Fibroblast of skin of right quadriceps (primary cell): ENCODE data around the gene CFAP97D1.

Experiments
- DNase-seq: peaks from one replicate; pipeline ENCODE4 v3.0.0-alpha.2; 2013

The CFAP97D1 gene

DNA sequence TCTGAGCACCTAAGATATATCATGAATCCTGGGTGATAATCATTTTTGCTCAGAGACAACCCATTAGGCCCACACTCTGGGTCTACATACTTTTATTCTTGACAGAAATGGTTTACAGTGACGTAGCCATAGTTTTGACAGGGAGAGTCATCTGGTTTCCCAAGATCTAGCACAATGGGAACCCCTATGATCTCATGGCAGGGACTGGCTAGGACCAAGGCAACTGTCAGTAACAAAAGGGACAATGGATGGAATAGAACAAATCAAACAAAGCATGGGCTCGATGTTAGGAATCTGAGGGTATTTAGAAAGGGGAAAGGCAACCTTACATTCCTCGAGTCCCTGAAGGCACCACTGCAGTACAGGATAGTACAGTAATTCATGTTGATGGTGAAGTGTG, 20.5 kb downstream of the CFAP97D1 start:
- no peak for DNase-seq

GRCh38 chr17:43801844-43802243, 21.6 kb downstream of the CFAP97D1 start:
- no peak for DNase-seq

- no peak for DNase-seq
Observed at GRCh38 chr17:43803758-43804157, 23.5 kb downstream of the CFAP97D1 start.

- no peak for DNase-seq
Observed at GRCh38 chr17:43805117-43805516, 24.9 kb downstream of the CFAP97D1 start.

- no peak for DNase-seq
Observed at GRCh38 chr17:43808076-43808475, 27.8 kb downstream of the CFAP97D1 start.

- no peak for DNase-seq
Observed at GRCh38 chr17:43809121-43809520, 28.9 kb downstream of the CFAP97D1 start.

- DNase-seq = no peak
Observed at GRCh38 chr17:43810226-43810715, 30.0 kb downstream of the CFAP97D1 start.

DNA sequence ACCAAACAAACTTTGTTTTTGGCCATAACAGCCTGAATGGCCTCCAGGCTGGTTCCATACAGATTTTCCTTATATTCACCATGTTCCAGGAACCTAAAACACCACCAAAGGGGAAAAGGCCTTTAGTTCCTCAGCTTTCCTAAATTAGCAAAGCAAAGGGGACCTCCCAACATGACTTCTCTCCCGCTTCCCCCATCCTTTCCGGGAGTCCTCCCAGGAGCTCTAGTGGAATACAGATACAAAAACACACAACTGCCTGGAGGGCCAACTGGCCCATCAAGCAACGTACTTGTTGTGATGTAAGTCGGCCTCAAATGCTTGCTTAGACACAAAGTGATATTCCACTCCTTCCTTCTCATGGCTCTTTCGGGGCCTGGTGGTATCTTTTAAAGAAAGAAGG, 30.6 kb downstream of the CFAP97D1 start:
- DNase-seq = no peak

DNA sequence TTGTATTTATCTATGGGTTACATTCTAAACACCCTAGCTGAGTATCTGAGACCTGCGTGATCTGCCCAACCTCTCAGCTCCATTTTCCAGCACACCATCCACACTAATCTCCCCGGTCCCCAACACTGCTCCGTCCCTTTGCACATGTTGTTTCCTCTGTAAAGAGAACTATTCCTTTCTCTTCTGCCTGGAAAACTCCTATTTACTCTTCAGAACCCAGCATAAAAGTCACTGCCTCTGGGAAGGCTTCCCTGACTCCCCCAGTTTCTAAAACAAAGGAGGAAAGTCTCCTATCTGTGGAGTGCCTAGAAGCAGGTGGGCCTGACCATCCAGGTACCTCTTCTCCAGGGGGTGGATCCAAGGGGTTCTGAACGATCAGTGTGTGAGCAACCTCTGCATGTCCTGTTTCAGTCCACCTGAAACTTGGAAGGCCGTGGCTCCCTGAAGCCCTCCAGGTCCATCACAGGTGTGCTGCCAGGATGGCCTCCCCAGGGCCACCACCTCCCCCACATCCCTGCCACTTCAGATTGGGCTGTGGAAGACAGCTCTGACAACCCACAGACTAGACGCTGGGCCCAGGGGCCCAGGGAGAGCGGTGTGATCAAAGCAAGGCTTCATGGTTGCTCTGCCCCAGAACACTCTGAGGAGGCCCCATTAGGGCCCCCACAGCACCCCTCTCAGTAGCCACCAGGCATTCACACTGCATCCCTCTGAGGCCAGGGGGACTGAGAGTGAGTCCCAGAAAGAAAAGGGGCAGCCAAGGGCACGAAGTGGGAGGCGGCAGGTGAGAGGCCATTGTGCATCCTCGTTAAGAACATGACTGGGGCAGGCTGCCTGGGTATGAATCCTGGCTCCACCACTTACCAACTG, 32.4 kb downstream of the CFAP97D1 start:
- no peak for DNase-seq

DNA sequence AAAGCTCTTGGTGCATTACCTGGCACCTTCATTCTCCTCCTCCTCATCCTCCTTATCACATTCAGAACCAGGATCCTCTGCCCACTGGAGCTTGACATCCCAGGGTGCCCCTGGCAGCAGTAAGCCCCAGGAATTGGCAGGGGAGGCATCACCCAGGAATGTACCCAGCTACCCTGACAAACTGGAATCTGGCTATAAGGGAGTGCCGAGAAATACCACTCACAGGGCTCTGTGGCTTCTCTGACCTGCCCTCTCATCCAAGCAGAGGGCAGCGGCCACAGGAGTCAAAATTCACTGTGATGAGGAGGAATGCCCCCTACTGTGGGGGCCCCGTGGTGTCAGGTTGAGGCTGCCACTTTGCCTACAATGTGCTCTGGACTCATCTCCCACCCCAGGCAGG, 33.2 kb downstream of the CFAP97D1 start:
- DNase-seq = no peak

DNA sequence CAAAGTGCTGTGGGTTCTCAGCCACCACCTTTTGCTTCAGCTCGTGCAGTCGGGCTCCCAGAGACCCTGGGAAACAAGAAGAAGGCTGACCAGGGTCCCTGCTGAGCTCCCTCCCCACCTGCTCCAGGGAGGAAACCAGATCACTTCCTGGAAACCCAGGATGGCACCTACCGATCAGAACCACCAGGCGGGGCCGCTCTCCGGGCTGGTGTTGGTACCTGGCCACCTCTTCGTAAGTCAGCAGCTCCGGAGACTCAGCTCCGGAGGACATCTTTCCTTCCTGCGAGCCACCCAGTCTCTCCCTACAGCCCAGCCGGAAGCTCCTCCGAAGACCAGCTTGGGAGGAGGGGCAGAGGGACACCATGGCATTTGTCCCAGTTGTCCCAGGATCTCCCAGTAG, 33.8 kb downstream of the CFAP97D1 start:
- DNase-seq = no peak

- peak; percentile 73 for DNase-seq
Observed at GRCh38 chr17:43814714-43815113, 34.5 kb downstream of the CFAP97D1 start.

- DNase-seq = no peak
Observed at GRCh38 chr17:43816336-43817320, 36.4 kb downstream of the CFAP97D1 start.

DNA sequence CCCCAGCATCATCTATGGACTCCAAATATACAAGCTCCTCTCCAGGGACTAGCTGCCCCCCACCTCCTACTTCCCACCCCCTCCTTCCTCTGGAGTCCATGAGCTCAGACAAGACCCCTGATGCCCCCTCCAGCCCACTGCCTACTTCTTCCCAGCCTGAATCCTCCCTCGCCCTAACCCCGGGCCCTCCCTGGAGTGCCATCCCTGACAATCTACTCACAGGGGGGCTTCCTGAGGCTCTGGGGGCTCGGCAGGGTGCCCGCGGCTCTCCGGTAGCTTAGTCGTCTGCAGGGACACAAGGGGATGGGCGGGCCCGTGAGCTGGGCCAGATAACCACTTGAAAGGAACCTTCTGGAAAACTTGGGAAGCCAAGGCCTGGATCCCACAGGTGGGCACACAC, 37.6 kb downstream of the CFAP97D1 start:
- DNase-seq = no peak

- no peak for DNase-seq
Observed at GRCh38 chr17:43818966-43819365, 38.7 kb downstream of the CFAP97D1 start.

- DNase-seq = no peak
Observed at GRCh38 chr17:43820759-43821158, 40.5 kb downstream of the CFAP97D1 start.

DNA sequence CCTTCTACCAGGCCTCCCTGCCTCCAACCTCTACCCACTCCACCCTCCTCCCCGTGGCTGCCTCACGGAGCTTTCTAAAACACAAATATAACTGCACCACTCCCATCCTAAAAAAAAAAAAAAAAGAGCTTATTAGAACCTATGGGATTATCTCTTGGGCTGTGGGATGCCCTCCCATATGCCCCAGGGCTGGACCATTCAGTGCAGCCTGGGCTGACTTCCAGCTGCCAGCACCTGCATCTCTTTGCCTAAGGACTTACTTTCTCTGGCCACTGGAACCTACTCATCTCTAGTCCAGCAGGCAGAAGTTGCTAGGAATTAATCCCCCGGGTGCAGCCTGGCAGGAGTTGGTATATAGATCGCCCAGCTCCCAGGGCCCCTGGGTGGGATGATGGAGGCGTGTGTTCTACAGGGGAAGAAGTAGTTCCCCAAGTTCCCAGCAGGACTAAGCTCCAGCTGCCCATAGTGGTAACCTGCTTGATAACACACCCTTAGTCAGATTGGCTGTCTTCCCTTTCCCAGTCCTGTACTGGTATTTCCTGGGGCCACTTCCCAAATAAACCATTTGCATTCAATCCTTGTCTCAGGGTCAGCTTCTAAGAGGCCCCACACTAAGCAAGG, 42.4 kb downstream of the CFAP97D1 start:
- no peak for DNase-seq

DNA sequence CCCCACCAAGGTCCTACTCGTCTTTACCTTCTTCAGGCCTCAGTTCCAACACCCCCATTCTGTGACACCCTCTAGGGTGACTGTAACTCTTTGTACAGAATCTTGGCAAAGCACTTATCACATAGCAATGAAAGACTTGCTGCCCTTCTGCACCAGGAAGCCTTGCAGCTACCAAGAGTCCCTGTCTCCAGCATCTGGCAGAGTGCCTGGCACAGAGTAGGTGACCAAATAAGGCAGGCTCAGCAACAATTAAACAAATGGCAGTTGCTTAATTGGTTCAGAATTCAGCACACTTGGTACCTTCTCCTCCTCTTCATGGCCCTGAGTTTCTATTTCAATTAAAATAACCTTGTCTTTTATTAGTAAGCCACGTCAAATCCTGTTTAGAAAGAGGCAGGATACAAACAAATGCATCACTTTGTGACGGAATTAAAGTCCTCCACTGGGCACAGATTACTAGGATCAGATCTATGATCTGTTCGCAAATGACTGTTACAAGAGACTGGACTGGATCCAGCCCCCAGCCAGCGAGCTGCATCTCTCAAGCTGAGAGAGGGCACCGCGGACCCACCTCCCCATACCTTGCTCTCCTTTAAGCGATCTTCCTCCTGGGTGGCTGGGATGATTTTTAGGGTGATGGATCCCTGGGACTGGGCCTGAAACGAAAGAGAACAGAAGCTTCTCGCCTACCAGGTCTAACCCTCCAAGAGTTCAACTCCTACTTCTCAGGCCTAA, 43.3 kb downstream of the CFAP97D1 start:
- no peak for DNase-seq

- DNase-seq = no peak
Observed at GRCh38 chr17:43825567-43825966, 45.3 kb downstream of the CFAP97D1 start.

- DNase-seq = no peak
Observed at GRCh38 chr17:43826206-43826605, 46.0 kb downstream of the CFAP97D1 start.

DNA sequence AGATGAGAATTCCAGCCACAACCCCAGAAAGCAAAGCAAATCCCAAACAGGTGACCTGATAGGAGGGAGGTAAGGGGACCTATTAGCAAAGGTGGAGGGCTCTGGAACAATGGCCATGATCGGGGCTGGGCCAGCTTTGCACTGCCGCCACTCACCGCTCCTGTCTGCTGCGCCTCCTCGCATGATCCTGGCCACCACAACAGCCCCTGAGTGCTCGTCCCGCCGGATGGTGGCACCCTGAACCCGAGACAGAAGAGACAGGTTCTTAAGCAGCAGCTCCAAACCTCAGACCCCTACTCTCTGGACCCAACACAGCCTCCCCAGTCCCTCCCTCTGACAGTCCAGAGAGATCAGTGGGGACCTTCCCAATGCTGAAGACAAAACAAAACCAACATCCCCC, 47.4 kb downstream of the CFAP97D1 start:
- DNase-seq = no peak

- no peak for DNase-seq
Observed at GRCh38 chr17:43829738-43830137, 49.5 kb downstream of the CFAP97D1 start.
